Stimulated activated CD4-positive, alpha-beta T cell treated with anti-CD3 and anti-CD28 coated beads, Interleukin-1b, Interleukin-23, amount 100 ng/mL, for 48 hours (primary cell): ENCODE results near the gene CENPVL1.
A peak's percentile ranks its signal among the peaks of the same experiment; 100 is the strongest.
"Not testable (repeated sequence)": the region's sequence is repeated elsewhere in the genome, so short reads cannot be mapped to it uniquely, and the experiment has no call there.

Experiments
- DNase-seq: peaks from one replicate; pipeline ENCODE4 v3.0.0-alpha.2; 2020

CENPVL1 gene

GRCh38 chrX:51710277-51711164 lies at the start of gene CENPVL1:
Gene CENPVL1 (plus strand): TSS chrX:51710512. CDS start chrX:51710512, 0 bp downstream.
- DNase-seq: not testable (repeated sequence)

- no peak for DNase-seq
These were observed 44.3 kb upstream of the CENPVL1 start for GRCh38 chrX:51665981-51666380.

DNA sequence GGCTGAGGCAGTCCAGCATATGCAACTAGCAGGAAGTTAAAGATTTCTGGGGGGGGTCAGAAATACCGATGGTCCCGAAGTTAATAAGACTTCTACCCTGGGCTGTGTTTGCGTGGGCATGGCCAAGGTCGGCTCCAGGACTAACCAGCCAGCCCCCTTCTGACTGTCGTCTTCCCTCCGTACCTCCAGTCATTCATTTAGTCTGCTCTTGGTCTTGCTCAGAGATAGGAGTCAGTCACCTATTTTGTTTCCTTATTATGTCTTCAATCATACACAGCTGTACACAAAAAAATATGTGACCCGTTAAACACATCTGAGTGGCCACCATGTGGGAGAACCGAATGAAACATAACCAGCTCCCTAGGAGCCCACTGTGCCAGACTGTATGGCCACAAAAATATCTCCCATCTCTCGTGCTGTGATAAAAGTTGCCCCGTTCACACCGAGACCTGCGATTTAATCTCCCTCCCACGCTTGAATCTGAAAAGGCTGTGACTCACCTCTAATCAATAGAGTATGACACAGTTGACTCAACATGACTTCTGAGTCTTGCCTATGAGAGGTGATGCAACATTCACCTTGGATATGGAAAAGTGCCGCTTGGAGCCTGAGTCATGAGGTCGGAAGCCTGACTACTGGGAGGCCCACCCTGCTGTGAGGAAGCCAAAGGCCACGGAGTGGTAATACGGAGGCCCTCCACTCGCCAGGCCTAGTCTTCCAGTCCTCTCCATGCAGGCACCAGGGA lies 30.5 kb upstream of the CENPVL1 start:
- not testable (repeated sequence) for DNase-seq

DNA sequence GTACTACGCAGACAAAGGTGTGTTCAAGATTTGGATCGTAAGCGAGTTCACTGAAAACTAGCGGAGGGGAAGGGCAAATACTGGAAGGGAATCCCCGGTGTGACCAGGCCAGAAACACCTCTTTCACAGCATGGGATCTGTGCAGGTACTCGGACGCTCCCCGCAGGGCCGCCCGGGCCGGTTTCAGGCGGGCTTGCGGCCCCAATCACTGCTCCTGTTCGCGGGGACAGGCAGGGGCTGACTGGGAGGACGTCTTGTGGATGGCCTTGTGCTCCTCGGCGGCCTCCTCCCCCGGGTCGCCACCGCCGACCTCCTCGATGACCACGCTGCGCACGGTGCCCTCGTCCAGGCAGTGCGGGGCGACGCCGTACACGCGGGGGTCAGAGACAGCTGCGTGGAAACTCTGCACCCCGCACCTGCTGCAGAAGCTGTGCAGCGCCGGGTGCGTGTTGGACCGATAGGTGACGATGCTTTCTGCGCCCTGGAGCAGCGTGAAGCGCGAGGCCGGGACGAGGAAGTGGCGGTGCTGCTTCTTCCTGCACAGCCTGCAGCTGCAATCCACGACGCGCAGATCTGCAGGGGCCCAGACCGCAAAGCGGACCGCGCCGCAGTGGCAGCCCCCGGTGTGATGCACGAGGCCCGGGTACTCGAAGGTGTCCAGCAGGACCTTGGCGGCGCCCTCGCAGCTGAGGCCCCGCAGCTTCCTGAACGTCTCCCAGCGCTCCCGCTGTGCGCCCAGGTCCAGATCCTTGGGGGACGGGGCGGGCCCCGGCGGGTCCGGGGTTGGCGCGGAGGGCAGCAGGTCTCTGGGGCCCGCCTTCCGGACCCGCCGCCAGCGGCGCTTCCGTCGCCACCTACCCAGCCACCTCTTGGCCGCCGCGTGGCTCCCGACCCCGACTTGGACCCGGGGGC lies 28.2 kb upstream of the CENPVL1 start:
- not testable (repeated sequence) for DNase-seq

DNA sequence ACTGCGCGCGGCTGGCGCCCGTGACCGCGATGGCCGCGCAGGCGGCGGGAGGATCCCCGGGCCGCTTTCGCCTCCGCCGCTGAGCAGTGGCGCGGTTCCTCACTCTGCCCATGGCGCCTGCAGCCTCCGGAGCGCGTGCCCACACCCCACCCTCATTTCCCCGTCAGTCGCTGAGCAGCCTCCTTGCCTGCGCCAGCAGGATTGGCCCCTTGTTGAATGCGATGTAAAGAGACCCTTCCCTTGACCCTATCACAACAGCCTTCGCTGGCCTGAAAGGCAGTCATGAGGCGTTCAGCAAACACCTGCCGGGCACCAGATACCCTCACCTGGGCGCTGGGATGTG lies 27.6 kb upstream of the CENPVL1 start, which contains the start of gene CENPVL2:
CENPVL2 (minus strand) TSS at position 112 of the 343 bp plus-strand sequence; CDS start at position 112, 0 bp downstream.
- DNase-seq: not testable (repeated sequence)

- DNase-seq: no peak
These were observed 16.1 kb upstream of the CENPVL1 start for GRCh38 chrX:51694254-51694653.

DNA sequence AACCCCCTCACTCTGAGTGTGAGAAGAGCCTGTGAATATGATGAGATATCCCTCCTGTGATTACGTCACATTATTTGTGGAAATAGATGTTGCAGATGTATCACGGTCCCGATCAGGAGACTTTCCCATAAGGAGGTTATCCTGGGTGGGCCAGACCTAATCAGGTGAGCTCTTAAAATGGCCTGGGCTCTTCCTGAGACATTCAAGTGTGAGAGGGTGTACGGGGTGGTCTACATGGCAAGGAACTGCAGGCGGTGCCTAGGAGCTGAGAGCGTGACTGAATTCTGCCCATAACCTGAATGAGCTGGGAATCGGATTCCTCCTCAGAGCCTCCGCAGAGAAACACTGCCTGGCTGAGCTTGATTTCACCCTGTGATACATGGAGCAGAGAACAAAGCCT lies 12.9 kb upstream of the CENPVL1 start:
- DNase-seq: no peak

- not testable (repeated sequence) for DNase-seq
These were observed 2.8 kb downstream of the CENPVL1 start for GRCh38 chrX:51712943-51713647.

DNA sequence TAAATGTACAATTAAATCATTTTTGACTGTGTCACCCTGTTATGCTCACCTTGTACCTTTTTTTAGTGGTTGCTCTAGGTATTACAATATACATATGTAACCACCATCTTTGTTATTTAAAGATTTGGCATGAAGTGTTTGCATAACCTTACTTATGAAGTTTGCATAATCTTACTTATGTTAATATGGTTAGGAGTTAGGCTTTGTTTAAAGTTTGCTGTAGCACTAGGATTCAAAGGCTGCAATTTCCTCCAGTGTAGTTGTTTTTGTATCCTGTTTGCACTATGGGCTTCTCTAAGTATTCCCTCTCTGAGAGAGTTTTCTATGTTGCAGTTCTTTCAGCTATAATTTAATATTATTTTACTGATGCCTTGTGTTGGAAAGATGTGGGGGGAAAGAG lies 17.9 kb downstream of the CENPVL1 start:
- DNase-seq: no peak

DNA sequence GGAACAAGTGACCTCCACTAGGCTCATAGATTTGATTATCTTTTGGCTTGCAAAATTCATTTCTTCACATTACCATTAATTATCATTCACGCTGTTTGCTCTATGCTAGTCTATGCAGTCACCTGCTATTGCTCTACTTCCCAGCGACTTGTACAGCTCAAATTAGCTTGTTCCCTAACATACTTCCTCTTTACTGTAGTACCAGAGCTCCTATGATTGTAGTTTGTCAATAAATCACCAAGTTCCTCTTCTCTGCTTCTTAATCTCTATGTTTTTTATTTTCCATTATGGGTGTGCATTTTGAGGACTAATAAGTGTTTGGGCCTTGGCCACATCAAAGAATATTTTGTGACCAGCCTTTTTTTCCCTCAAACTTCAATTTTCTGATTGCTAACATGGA lies 26.8 kb downstream of the CENPVL1 start:
- DNase-seq: no peak

GRCh38 chrX:51742586-51742985 lies 32.3 kb downstream of the CENPVL1 start:
- DNase-seq: no peak

GRCh38 chrX:51743179-51743957 lies 33.1 kb downstream of the CENPVL1 start, which contains the start of gene GSPT2:
Gene GSPT2 (plus strand): TSS chrX:51743442. CDS start chrX:51743627, 185 bp downstream.
- DNase-seq: peak; percentile 72

DNA sequence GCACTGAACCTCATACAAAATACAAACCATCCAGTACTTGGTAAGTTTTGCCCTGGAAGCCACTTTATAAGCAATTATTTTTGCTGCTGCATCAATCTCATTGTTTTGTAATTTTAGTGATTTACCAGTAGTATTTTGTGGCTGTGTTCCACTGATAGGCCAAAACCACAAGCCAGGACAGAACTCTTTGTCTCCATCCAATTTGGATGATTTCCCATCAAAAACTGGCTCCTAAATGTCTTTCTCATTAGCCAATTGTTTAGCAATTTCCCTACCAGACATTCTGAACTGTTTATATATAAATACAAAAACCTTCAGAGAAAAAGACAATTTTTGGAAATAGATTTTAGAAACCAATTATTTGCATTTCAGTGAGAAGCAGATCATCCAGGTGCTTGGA lies 37.4 kb downstream of the CENPVL1 start:
- no peak for DNase-seq

- no peak for DNase-seq
These were observed 48.9 kb downstream of the CENPVL1 start for GRCh38 chrX:51759055-51759839.

DNA sequence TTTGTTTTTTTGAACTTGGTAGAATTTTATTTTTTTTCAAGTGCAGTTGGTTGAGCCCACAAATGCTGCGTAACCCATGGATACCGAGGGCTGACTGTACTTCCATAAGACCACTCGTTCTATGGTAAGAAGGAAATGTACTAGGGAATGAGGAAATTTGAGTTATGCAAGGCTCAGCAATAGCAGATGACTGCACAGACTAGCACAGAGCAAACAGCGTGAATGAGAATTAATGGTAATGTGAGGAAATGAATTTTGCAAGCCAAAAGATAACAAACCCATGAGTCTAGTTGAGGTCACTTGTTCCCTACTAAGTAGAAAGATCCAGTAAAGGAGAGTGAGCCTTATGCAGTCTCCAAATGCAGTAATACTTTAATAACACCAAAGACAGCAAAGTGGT lies 50.3 kb downstream of the CENPVL1 start:
- no peak for DNase-seq
